Measurements from ENCODE around the gene MGAT3.

Gene MGAT3

GRCh38 chr22:39534591-39535356, 78.0 kb downstream of the MGAT3 start:
- peak; percentile 63 for TF ChIP-seq CTCF (IDR thresholded peaks at IDR 0.05; ENCODE audit: low read length, missing control alignments)
- DNase-seq (ENCODE audit: low read depth): peak; percentile 69
- no peak overlapping the region for H3K4me3 ChIP-seq (replicated peaks; ENCODE audit: low read depth, low read length)

- no peak for DNase-seq (ENCODE audit: low read depth)
- no peak overlapping the region for H3K4me3 ChIP-seq (replicated peaks; ENCODE audit: low read depth, low read length)
Observed at GRCh38 chr22:39535357-39535725, 78.5 kb downstream of the MGAT3 start.

GRCh38 chr22:39535831-39536449, 79.1 kb downstream of the MGAT3 start:
- DNase-seq (ENCODE audit: low read depth): no peak
- TF ChIP-seq CTCF (IDR thresholded peaks at IDR 0.05; ENCODE audit: low read length, missing control alignments): no peak
- H3K4me3 ChIP-seq (replicated peaks; ENCODE audit: low read depth, low read length): no peak overlapping the region

More at GRCh38 chr22:39535357-39535725, 78.5 kb downstream of the MGAT3 start:
- TF ChIP-seq CTCF (IDR thresholded peaks at IDR 0.05; ENCODE audit: low read length, missing control alignments): no peak

GRCh38 chr22:39536711-39537110, 79.9 kb downstream of the MGAT3 start:
- no peak for DNase-seq (ENCODE audit: low read depth)
- no peak for TF ChIP-seq CTCF (IDR thresholded peaks at IDR 0.05; ENCODE audit: low read length, missing control alignments)
- no peak overlapping the region for H3K4me3 ChIP-seq (replicated peaks; ENCODE audit: low read depth, low read length)

GRCh38 chr22:39537975-39538374, 81.2 kb downstream of the MGAT3 start:
- DNase-seq (ENCODE audit: low read depth): no peak
- no peak overlapping the region for H3K4me3 ChIP-seq (replicated peaks; ENCODE audit: low read depth, low read length)
- no peak for TF ChIP-seq CTCF (IDR thresholded peaks at IDR 0.05; ENCODE audit: low read length, missing control alignments)
